MCF 10A (cell line): ENCODE data around the gene NADSYN1. TPM values are rescaled to one million over a fixed set of nuclear protein-coding genes. Genes with fewer than 3 reads are reported as not detected.

Experiments
- BruUV-seq: library from RNA; stranded (reverse); fragments of 400-500 nt; replicated peaks from 2 replicates; lab custom pipeline; 2021; lab: Mats Ljungman, UMichigan
- CTCF ChIA-PET: fragments of 300-600 bp; sonication (Branson Sonifier 250); formaldehyde crosslinking; extraction: SDS; loops from one replicate; lab custom pipeline; 2021; ENCODE audit warnings: antibody characterized with exemption, inconsistent platforms; lab: Yijun Ruan, JAX
- POLR2A ChIA-PET: fragments of 300-600, 350-650 bp; sonication (Branson Sonifier 250); formaldehyde crosslinking; extraction: SDS; loops from one replicate; lab custom pipeline; 2020; ENCODE audit warnings: antibody characterized with exemption, inconsistent platforms; lab: Yijun Ruan, JAX
- DNase-seq: peaks from one replicate; pipeline ENCODE4 v3.0.0-alpha.2; 2018; ENCODE audit not compliant: unreplicated experiment
- H3K27ac Mint-ChIP-seq: one replicate; pipeline ENCODE4 v1.8.0; 2022; ENCODE audit warnings: mild to moderate bottlenecking, low read depth, mixed read lengths; ENCODE audit not compliant: unreplicated experiment
- H3K27me3 Mint-ChIP-seq: one replicate; pipeline ENCODE4 v1.8.0; 2022; ENCODE audit warnings: mixed read lengths; ENCODE audit not compliant: insufficient read depth, unreplicated experiment
- H3K36me3 Mint-ChIP-seq: one replicate; pipeline ENCODE4 v1.8.0; 2022; ENCODE audit warnings: mild to moderate bottlenecking, moderate library complexity, mixed read lengths; ENCODE audit not compliant: insufficient read depth, unreplicated experiment
- H3K4me1 Mint-ChIP-seq: one replicate; pipeline ENCODE4 v1.8.0; 2022; ENCODE audit warnings: mixed read lengths; ENCODE audit not compliant: insufficient read depth, unreplicated experiment
- H3K4me3 Mint-ChIP-seq: one replicate; pipeline ENCODE4 v1.8.0; 2022; ENCODE audit warnings: mild to moderate bottlenecking, moderate library complexity, mixed read lengths; ENCODE audit not compliant: unreplicated experiment
- H3K9me3 Mint-ChIP-seq: one replicate; pipeline ENCODE4 v1.8.0; 2022; ENCODE audit warnings: mixed read lengths; ENCODE audit not compliant: unreplicated experiment
- intact Hi-C: fragments of 100-400 bp; cut with micrococcal nuclease; formaldehyde crosslinking; loops from 2 replicates; pipeline ENCODE4 v1.14.1; 2022
- total RNA-seq: library from RNA; stranded (reverse); gene quantifications from 2 replicates; pipeline ENCODE4 v1.2.3, GENCODE V29; 2022
- TF ChIP-seq, protein P1 (sequence below): fragments of 200-600 bp; IDR thresholded peaks from one replicate; pipeline ENCODE4 v1.8.0; 2022; ENCODE audit warnings: antibody characterized with exemption, mild to moderate bottlenecking; ENCODE audit not compliant: unreplicated experiment

The NADSYN1 gene
- total RNA-seq, 1 experiment from 2014 or later = 73.6 TPM

DNA sequence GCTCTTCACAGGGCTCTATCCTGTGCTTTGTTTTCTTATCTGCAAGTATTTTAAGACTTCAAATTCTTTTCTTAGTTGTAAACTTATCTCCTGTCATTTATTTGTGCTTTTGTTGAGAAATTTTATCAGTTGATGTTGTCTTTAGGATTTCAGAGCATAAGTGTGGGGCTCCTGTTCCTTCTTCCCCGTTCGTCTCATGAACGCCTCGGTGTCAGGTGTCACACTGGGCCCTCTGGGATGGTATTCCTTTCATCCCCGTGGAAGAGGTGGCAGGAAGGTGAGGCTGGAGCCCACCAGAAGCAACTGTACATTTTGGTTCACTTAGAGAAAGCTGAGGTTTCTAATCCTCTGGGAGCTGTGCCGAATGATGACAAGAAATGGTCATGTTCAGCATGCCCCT is 17.9 kb downstream of the NADSYN1 start:
- intact Hi-C loops = no loop called here
- TF ChIP-seq, protein P1, sequence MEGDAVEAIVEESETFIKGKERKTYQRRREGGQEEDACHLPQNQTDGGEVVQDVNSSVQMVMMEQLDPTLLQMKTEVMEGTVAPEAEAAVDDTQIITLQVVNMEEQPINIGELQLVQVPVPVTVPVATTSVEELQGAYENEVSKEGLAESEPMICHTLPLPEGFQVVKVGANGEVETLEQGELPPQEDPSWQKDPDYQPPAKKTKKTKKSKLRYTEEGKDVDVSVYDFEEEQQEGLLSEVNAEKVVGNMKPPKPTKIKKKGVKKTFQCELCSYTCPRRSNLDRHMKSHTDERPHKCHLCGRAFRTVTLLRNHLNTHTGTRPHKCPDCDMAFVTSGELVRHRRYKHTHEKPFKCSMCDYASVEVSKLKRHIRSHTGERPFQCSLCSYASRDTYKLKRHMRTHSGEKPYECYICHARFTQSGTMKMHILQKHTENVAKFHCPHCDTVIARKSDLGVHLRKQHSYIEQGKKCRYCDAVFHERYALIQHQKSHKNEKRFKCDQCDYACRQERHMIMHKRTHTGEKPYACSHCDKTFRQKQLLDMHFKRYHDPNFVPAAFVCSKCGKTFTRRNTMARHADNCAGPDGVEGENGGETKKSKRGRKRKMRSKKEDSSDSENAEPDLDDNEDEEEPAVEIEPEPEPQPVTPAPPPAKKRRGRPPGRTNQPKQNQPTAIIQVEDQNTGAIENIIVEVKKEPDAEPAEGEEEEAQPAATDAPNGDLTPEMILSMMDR = no peak
- Mint-ChIP-seq H3K27me3 (no peaks in the 10 kb centered on the region), H3K36me3 (peaks cover 26% of the 10 kb centered on the region), H3K4me3 (no peak overlapping the region), H3K4me1 (no peaks in the 10 kb centered on the region), H3K9me3 (no peaks in the 10 kb centered on the region), H3K27ac (no peak overlapping the region)
- CTCF ChIA-PET = no interaction called here
- DNase-seq = no peak
- no TSS peak for BruUV-seq
- POLR2A ChIA-PET = no interaction called here

DNA sequence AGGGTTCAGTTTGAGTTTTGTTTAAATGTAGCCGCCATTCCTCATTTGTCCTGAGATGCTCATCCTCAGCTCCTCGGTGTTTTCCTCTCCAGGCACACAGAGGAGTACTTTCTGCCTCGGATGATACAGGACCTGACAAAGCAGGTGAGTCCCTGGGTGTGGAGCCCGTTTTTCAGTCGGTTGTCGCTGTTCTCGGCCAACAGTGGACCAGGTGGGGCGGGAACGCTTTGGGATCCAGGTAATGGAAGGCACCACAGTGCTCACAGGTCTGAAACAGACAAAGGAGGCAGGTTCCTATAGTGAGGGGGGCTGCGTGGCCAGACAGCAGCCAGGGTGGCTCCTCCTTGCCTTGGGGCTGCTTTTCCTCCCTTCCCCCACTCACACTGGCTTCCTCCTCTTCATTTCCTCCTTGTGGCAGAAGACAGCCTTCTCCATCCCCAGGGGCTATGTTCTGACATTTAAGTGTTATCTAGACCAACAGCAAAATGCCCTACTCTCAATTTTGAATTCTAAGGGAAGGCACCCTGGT is 19.4 kb downstream of the NADSYN1 start:
- no peak overlapping the region for H3K27ac Mint-ChIP-seq
- intact Hi-C loops = no loop called here
- POLR2A ChIA-PET = no interaction called here
- no peak overlapping the region for H3K4me3 Mint-ChIP-seq
- H3K27me3 Mint-ChIP-seq = no peaks in the 10 kb centered on the region
- H3K36me3 Mint-ChIP-seq = peaks cover 39% of the 10 kb centered on the region
- TF ChIP-seq, protein P1 = no peak
- no peak for DNase-seq
- H3K4me1 Mint-ChIP-seq = no peaks in the 10 kb centered on the region
- CTCF ChIA-PET = no interaction called here
- no TSS peak for BruUV-seq
- no peaks in the 10 kb centered on the region for H3K9me3 Mint-ChIP-seq

DNA sequence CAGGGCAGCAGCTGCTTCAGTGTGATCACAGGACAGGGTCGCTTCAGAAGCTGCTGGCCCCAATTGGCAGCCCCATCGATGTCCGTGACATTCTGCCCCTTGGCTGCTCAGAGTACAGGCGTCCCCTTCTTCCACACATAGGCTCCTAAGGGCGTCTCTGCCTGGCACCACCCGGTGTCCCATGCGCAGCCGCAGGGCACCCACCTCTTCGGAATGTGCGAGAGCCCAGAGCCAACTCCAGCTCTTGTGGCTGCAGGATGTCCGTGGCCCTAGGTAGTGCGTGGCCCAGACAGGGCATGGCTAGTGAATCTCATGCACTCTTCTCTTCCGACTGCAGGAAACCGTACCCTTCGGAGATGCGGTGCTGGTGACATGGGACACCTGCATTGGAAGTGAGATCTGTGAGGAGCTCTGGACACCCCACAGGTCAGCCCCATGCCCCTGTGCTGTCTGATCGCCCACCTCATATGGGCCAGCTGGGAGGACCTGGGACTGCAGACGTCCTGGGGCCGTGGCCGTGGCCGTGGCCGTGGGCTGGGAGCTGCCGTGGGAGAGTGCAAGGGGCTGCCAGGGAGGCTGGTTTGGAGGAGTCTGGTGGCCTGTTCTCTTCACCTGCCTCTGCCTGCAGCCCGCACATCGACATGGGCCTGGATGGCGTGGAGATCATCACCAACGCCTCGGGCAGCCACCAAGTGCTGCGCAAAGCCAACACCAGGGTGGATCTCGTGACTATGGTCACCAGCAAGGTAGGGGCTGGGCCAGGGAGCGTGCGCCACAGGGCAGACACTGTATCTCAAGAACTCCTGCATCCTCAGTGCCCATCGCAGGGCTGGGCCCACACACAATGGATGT is 20.2 kb downstream of the NADSYN1 start:
- no peaks in the 10 kb centered on the region for H3K9me3 Mint-ChIP-seq
- H3K27ac Mint-ChIP-seq = no peak overlapping the region
- ChIA-PET POLR2A (no interaction called here), CTCF (interaction anchor here (0.6 kb wide), 1 partner anchor 39 kb away, joined by 3 read pairs; no protein-coding TSS in a partner anchor)
- DNase-seq = no peak
- peaks cover 43% of the 10 kb centered on the region for H3K36me3 Mint-ChIP-seq
- TF ChIP-seq, protein P1 = no peak
- intact Hi-C loops = no loop called here
- H3K4me1 Mint-ChIP-seq = no peaks in the 10 kb centered on the region
- H3K4me3 Mint-ChIP-seq = no peak overlapping the region
- no peaks in the 10 kb centered on the region for H3K27me3 Mint-ChIP-seq
- no TSS peak for BruUV-seq

DNA sequence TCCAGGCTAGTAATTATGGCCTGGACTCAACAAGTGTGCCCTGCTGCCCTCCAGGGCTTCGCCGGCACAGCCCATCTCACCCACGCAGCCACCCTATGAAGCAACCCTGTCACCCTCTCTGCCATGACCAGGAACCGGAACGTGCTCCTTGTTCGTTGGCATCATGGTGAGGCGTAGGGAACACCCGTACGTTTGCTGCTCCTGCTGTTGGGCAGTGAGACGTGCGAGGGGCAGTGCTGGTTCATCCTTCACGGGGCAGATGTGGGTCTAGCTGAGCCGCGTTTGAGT is 20.7 kb downstream of the NADSYN1 start:
- Mint-ChIP-seq H3K4me1 (no peaks in the 10 kb centered on the region), H3K36me3 (peaks cover 45% of the 10 kb centered on the region), H3K9me3 (no peaks in the 10 kb centered on the region), H3K27ac (no peak overlapping the region), H3K4me3 (no peak overlapping the region), H3K27me3 (no peaks in the 10 kb centered on the region)
- BruUV-seq = no TSS peak
- DNase-seq = no peak
- ChIA-PET CTCF (interaction anchor here (0.6 kb wide), 1 partner anchor 40 kb away, joined by 3 read pairs; no protein-coding TSS in a partner anchor), POLR2A (no interaction called here)
- intact Hi-C loops = no loop called here
- TF ChIP-seq, protein P1 = no peak
